ENCODE results near the gene PLXND1.
"Not testable (repeated sequence)": the region's sequence is repeated elsewhere in the genome, so short reads cannot be mapped to it uniquely, and the experiment has no call there.

The PLXND1 gene

GRCh38 chr3:129560911-129561594 lies 45.4 kb downstream of the PLXND1 start:
- DNase-seq, result no peak

DNA sequence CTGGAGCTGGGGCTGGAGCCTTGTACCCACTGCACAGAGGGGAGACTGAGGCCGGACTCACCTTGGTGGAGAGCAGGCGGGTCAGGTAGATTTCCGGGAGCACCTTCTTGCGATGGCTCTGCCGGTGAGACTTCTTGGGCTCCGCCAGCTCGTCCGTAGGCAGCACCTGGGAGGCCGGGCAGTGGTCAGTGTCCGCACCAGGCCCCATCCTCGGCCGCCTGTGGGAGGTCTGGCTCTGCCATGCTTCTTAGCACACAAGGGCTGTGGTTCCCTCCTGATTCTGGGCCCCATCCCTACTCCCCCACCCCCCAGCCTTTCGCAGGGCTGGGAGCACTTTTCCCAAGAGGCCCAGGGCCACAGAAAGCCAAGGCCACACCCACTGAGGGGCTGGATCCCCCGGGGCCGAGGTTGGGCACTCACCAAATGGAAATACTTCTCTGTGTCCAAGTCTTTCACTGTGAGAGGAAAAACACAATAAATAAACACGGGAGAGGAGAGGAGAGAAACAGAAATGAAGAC lies 46.1 kb downstream of the PLXND1 start:
- DNase-seq, result no peak

- DNase-seq, result no peak
Observed at GRCh38 chr3:129559565-129560079, 46.9 kb downstream of the PLXND1 start.

- no peak for DNase-seq
Observed at GRCh38 chr3:129558772-129559564, 47.5 kb downstream of the PLXND1 start.

- no peak for DNase-seq
Observed at GRCh38 chr3:129558081-129558771, 48.2 kb downstream of the PLXND1 start.

- no peak for DNase-seq
Observed at GRCh38 chr3:129557548-129557894, 49.0 kb downstream of the PLXND1 start.

DNA sequence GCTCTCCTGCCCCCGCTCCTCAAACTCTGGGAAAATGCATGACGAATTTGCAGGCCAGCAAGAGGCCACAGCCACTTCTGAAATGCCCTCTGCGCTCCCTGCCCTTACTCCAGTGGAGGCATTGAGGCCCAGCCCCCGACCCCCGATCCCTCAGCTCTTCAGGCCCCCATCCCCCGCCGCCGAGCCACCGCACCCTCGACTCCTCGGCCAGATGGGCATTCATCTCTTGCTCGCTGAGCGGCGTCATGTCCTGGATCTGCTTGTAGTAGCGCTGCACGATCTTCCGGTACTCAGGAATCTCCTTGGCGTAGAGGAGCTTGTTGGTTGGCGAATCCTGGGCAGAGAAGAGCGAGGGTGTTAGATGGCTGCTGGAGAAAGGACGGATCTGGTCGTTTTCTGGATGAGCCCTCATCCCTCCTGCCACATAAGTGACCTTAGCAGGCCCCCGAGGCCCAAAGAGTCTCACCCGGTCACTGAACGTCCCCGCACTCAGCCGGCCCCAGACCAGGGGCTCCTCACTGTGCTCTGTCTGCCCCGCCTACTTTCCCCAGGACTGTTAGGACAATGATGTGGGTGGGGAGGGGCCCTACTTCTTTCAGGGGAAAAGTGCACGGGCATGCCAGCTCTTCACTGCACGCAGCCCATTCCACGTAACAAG lies 49.5 kb downstream of the PLXND1 start:
- no peak for DNase-seq

GRCh38 chr3:129556358-129556695 lies 50.1 kb downstream of the PLXND1 start:
- no peak for DNase-seq

- no peak for DNase-seq
Observed at GRCh38 chr3:129555616-129556357, 50.7 kb downstream of the PLXND1 start.

DNA sequence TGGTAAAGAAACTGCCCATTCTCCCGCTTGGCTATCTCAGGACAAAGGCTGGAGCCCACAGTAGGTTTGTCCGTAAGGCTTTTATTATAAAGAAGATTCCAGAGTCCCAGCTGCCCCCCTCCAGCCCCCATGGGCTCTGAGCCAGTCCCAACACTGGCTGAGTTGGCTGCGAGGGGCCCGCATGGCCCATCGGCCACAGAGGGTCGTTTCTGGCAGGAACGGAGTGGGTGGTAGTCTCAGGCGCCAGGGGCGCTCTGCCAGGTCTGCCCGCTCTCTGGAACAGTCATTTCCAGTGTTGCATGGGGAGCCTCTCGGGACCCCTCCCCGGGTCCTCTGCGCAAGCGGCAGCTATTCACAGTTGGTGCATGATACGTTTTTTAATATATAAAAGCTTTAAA lies 51.3 kb downstream of the PLXND1 start:
- no peak for DNase-seq

- no peak for DNase-seq
Observed at GRCh38 chr3:129554356-129555152, 51.9 kb downstream of the PLXND1 start.

DNA sequence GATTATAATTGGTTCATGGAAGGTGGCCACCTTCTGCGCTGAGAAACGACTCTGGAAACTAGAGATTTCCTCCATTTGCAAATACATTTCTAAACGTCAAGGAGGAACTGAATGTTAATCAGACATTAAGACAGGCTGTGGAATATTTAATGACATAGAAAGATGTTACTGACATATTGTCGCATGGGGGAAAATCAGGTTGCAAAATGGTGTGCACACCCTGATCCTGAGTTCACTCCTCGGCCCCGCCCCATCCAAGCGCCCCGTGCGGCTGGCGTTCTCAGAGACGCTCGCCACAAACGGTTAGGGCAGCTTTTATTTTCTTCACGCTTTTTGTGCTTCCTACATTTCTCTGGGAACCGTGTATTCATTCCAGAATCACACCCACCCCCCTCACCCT lies 52.8 kb downstream of the PLXND1 start:
- no peak for DNase-seq

GRCh38 chr3:129553171-129553570 lies 53.3 kb downstream of the PLXND1 start:
- DNase-seq, result no peak

GRCh38 chr3:129552287-129553050 lies 54.0 kb downstream of the PLXND1 start:
- DNase-seq, result no peak

- DNase-seq, result no peak
Observed at GRCh38 chr3:129549805-129550204, 56.7 kb downstream of the PLXND1 start.

DNA sequence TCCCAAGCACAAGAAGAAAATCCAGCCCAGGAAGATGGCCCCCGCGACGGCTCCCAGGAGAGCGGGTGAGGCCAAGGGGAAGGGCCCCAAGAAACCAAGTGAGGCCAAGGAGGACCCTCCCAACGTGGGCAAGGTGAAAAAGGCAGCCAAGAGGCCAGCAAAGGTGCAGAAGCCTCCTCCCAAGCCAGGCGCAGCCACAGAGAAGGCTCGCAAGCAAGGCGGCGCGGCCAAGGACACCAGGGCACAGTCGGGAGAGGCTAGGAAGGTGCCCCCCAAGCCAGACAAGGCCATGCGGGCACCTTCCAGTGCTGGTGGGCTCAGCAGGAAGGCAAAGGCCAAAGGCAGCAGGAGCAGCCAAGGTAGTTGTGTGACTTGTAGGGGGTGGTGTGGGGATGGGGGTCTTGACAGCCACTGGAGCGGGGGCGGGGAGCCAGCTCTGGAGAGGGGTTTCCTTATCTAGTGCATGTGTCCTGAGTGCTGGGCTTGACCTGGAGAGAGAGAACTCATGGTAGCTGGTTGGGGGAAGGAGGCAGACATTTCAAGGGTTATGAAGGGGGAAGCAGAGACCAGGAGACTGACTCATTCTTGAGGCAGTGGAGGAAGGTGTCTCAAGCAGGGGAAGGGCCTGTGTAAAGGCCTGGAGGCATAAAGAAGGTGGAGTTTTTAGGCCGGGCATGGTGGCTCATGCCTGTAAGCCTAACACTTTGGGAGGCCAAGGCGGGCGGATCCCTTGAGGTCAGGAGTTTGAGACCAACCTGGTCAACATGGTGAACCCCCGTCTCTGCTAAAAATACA lies 57.3 kb downstream of the PLXND1 start:
- DNase-seq, result no peak

DNA sequence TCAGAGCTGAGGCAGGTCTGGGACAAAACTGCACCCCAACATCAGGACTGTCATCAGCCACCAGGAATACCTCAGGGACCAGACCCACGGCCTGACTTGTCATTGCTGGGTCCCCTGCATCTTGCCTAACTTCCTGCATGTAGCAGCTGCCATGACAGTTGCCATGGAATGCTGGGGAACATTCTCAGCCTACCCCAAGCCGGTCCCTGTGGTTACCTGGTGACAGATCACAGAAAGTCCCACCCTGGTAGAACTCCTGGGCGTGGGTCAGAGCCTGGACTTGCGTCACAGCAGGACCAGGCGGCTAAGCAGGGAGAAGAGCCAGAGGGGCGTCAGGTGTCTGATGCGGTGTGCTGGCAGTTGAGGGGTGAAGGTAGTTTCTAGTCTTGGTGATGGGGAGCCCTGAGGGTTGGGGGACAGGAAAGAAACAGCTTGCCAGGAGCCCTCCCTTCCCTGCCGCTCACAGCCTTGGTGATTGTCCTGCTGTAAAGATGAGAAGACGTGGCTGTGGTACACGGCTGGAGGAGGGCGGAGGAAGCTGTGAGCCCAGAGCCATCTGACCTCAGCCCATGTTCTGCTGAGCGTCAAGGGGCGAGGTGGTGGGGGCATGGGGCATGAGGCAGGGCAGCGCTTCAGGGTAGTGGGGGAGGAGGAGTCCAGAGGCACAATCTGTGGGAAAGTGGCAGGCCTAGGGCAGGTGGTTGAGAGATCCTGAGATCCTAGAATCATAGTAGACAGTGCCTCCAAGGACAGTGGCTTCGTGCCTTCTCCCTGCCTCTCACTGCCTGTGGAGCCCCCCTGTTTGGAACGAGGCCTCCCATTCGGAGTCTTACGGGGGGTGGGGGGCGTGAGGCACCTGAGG lies 58.1 kb downstream of the PLXND1 start:
- no peak for DNase-seq

DNA sequence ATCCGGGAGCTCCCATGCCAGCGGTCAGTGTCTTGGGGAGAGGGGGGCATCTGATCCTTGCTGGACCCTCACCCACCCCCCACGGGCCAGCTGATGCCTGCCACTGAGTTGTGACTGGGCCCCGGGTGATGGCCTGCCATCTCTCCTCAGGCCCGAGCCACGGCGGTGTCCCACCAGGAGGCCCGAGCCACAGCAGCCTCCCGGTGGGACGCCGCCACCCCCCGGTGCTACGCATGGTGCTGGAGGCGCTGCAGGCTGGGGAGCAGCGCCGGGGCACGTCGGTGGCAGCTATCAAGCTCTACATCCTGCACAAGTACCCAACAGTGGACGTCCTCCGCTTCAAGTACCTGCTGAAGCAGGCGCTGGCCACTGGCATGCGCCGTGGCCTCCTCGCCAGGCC lies 59.2 kb downstream of the PLXND1 start:
- no peak for DNase-seq

- not testable (repeated sequence) for DNase-seq
Observed at GRCh38 chr3:129545951-129546350, 60.5 kb downstream of the PLXND1 start.

Measured in activated CD8-positive, alpha-beta memory T cell treated with anti-CD3 and anti-CD28 coated beads for 24 hours (primary cell).